ENCODE data around the gene MAPK4.
A peak's percentile ranks its signal among the peaks of the same experiment; 100 is the strongest.
"Not testable (repeated sequence)": the region's sequence is repeated elsewhere in the genome, so short reads cannot be mapped to it uniquely, and the experiment has no call there.

The MAPK4 gene

DNA sequence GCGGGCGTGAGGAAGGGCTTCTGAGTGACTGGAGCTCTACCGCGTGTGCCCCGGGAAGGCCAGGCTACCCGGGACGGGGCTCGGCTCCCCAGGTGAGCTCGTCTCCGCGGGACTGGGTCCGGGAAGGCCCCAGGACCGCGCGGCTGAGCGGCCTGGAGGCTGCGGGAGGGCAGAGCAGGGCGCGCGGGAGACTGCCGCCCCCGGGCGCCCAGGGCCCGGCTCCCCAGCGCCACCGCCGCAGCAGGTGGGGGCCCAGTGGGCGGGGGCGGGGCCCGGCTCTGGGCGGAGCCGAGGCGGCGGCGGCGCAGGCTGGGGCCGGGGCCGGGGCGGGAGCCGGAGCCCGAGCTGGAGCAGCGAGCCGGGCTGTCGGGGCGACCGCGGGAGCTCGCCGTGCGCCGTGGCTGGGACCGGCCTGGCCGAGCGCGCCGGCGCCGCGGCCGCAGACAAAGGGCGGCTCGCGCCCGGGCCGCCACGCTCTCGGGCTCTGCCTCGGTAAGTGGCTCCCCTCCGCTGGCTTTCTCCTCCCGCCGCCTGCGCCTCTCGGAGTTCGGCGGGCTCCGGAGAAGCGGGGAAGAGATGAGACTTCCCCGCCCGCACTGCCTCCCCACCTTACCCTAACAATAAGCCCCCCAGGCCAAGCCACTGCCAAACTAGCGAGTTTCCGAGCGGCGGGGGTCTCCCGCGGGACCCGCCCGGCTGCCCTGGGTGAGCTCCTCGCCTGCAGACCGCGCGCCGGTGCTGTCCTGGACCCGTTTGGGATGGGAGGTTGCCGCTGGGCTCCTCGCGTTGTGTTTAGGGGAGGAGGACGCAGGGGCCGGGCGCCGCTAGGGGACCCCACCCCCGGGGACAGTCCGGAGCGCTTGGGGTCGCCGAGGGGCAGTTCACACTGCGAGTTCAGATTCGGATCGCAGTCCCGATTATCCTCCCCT lies at the start of gene MAPK4:
Gene MAPK4 (plus strand): TSS at position 336 of the 929 bp plus-strand sequence. CDS start 103,872 bp downstream, outside the sequence.
- H3K9ac ChIP-seq (ENCODE audit: low read length) = peak within 1 kb of the TSS; percentile 65
- peaks cover 87% of the 10 kb centered on the region for H3K27me3 ChIP-seq (ENCODE audit: control insufficient read depth, insufficient read depth, low read length)
- H3K4me1 ChIP-seq (ENCODE audit: control insufficient read depth, insufficient read depth, low read length) = peaks cover 6% of the 10 kb centered on the region
- H3K4me3 ChIP-seq (ENCODE audit: low read depth, low read length) = peak within 1 kb of the TSS; percentile 77
- no peak within 1 kb of the TSS for H3K27ac ChIP-seq (ENCODE audit: low read depth, low read length)
- no peaks in the 10 kb centered on the region for H3K36me3 ChIP-seq (ENCODE audit: control insufficient read depth, insufficient read depth, low read length)
- peaks cover 4% of the 10 kb centered on the region; the same call in 1 of the 2 replicates for H3K9me3 ChIP-seq (ENCODE audit: control insufficient read depth, insufficient read depth, low read depth, low read length)

- H3K9me3 ChIP-seq (ENCODE audit: control insufficient read depth, insufficient read depth, low read depth, low read length); H3K4me3 ChIP-seq (ENCODE audit: low read depth, low read length); H3K9ac ChIP-seq (ENCODE audit: low read length); H3K36me3 ChIP-seq (ENCODE audit: control insufficient read depth, insufficient read depth, low read length); H3K4me1 ChIP-seq (ENCODE audit: control insufficient read depth, insufficient read depth, low read length); H3K27ac ChIP-seq (ENCODE audit: low read depth, low read length); H3K27me3 ChIP-seq (ENCODE audit: control insufficient read depth, insufficient read depth, low read length): not testable (repeated sequence)
Measured at GRCh38 chr18:50517277-50517676, 42.6 kb upstream of the MAPK4 start.

DNA sequence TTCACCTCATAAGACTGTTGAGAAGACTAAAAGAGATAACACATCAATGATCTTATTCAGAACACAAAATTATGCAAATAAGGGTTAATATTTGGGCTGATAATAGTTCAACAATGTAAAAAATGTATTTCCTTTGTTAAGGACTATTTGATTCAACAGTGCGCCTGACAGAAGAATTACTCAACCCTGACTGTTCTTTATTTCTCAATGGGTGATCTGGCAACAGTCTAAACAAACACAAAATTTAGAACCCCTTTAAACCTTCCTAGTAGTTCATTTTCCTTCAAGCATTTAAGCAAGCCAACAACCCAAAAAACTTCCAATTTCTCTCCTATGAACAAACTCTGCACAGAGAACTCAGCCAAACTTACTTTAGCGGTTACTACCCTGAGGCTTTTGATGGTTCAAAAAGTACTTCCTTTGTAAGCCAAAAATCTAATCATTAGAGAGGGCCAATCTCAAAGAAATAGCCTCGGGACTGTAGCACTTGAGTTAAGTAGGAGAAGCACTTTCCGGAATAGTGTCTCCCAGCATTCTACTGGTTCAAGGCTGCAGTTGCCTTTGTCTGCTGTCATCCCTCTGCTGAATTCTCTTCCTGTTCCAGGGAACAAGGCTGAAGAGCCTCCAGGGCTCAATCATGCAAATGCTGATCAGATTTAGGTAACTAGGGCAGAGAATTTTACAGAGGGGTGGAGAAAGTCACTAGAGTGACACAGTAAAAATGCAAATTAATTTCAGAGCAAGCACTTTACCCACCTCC lies 40.9 kb upstream of the MAPK4 start:
- Histone ChIP-seq H3K4me1 (ENCODE audit: control insufficient read depth, insufficient read depth, low read length) (peaks cover 12% of the 10 kb centered on the region), H3K36me3 (ENCODE audit: control insufficient read depth, insufficient read depth, low read length) (no peaks in the 10 kb centered on the region), H3K27me3 (ENCODE audit: control insufficient read depth, insufficient read depth, low read length) (no peaks in the 10 kb centered on the region), H3K9ac (ENCODE audit: low read length) (no peak overlapping the region), H3K4me3 (ENCODE audit: low read depth, low read length) (no peak overlapping the region), H3K27ac (ENCODE audit: low read depth, low read length) (no peak overlapping the region; the same call in 1 of the 2 replicates), H3K9me3 (ENCODE audit: control insufficient read depth, insufficient read depth, low read depth, low read length) (no peaks in the 10 kb centered on the region; the same call in 1 of the 2 replicates)

GRCh38 chr18:50523165-50523564 lies 36.7 kb upstream of the MAPK4 start:
- H3K9me3 ChIP-seq (ENCODE audit: control insufficient read depth, insufficient read depth, low read depth, low read length) = no peaks in the 10 kb centered on the region; the same call in 1 of the 2 replicates
- H3K9ac ChIP-seq (ENCODE audit: low read length) = no peak overlapping the region
- H3K4me1 ChIP-seq (ENCODE audit: control insufficient read depth, insufficient read depth, low read length) = peaks cover 12% of the 10 kb centered on the region
- H3K27me3 ChIP-seq (ENCODE audit: control insufficient read depth, insufficient read depth, low read length) = no peaks in the 10 kb centered on the region
- no peaks in the 10 kb centered on the region for H3K36me3 ChIP-seq (ENCODE audit: control insufficient read depth, insufficient read depth, low read length)
- H3K4me3 ChIP-seq (ENCODE audit: low read depth, low read length) = no peak overlapping the region
- H3K27ac ChIP-seq (ENCODE audit: low read depth, low read length) = no peak overlapping the region

GRCh38 chr18:50527636-50528307 lies 32.1 kb upstream of the MAPK4 start:
- peaks cover 20% of the 10 kb centered on the region for H3K9me3 ChIP-seq (ENCODE audit: control insufficient read depth, insufficient read depth, low read depth, low read length)
- peaks cover 7% of the 10 kb centered on the region; the same call in 1 of the 2 replicates for H3K4me1 ChIP-seq (ENCODE audit: control insufficient read depth, insufficient read depth, low read length)
- no peak overlapping the region for H3K27ac ChIP-seq (ENCODE audit: low read depth, low read length)
- H3K27me3 ChIP-seq (ENCODE audit: control insufficient read depth, insufficient read depth, low read length) = no peaks in the 10 kb centered on the region
- H3K4me3 ChIP-seq (ENCODE audit: low read depth, low read length) = no peak overlapping the region
- no peak overlapping the region for H3K9ac ChIP-seq (ENCODE audit: low read length)
- H3K36me3 ChIP-seq (ENCODE audit: control insufficient read depth, insufficient read depth, low read length) = no peaks in the 10 kb centered on the region

- Histone ChIP-seq H3K36me3 (ENCODE audit: control insufficient read depth, insufficient read depth, low read length) (no peaks in the 10 kb centered on the region), H3K27ac (ENCODE audit: low read depth, low read length) (no peak overlapping the region), H3K9me3 (ENCODE audit: control insufficient read depth, insufficient read depth, low read depth, low read length) (peaks cover 30% of the 10 kb centered on the region), H3K4me1 (ENCODE audit: control insufficient read depth, insufficient read depth, low read length) (peaks cover under 1% of the 10 kb centered on the region; the same call in 1 of the 2 replicates), H3K27me3 (ENCODE audit: control insufficient read depth, insufficient read depth, low read length) (no peaks in the 10 kb centered on the region), H3K9ac (ENCODE audit: low read length) (no peak overlapping the region), H3K4me3 (ENCODE audit: low read depth, low read length) (no peak overlapping the region)
Measured at GRCh38 chr18:50528806-50529205, 31.1 kb upstream of the MAPK4 start.

DNA sequence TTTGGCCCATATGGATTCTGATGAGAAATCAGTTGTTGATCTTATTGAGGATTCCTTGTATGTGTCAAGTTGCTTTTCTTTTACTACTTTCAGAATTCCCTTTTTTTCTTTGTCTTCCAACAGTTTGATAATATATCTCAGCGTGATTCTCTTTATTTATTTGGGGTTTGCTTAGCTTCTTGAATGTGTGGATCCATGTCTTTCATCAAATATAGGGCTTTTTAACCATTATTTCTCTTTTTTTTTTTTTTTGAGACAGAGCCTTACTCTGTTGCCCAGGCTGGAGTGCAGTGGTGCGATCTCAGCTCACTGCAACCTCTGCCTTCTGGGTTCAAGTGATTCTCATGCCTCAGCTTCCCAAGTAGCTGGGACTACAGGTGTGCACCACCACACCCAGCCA lies 26.1 kb upstream of the MAPK4 start:
- not testable (repeated sequence) for H3K27ac ChIP-seq (ENCODE audit: low read depth, low read length); H3K9ac ChIP-seq (ENCODE audit: low read length); H3K4me3 ChIP-seq (ENCODE audit: low read depth, low read length); H3K27me3 ChIP-seq (ENCODE audit: control insufficient read depth, insufficient read depth, low read length); H3K36me3 ChIP-seq (ENCODE audit: control insufficient read depth, insufficient read depth, low read length); H3K4me1 ChIP-seq (ENCODE audit: control insufficient read depth, insufficient read depth, low read length)
- peaks cover 40% of the 10 kb centered on the region for H3K9me3 ChIP-seq (ENCODE audit: control insufficient read depth, insufficient read depth, low read depth, low read length)

DNA sequence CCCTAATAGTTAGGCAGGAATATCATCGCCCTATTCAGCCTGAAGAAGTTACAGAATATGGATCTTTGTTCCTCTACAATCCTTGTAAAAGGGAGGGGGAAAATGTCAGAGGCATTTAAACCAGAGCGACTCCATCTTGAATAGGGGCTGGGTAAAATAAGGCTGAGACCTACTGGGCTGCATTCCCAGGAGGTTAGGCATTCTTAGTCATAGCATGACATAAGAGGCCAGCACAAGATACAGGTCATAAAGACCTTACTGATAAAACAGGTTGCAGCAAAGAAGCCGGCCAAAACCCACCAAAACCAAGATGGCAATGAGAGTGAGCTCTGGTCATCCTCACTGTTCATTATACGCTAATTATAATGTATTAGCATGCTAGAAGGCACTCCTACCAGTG lies 15.4 kb upstream of the MAPK4 start:
- H3K4me1 ChIP-seq (ENCODE audit: control insufficient read depth, insufficient read depth, low read length); H3K9me3 ChIP-seq (ENCODE audit: control insufficient read depth, insufficient read depth, low read depth, low read length); H3K9ac ChIP-seq (ENCODE audit: low read length); H3K36me3 ChIP-seq (ENCODE audit: control insufficient read depth, insufficient read depth, low read length); H3K27ac ChIP-seq (ENCODE audit: low read depth, low read length); H3K27me3 ChIP-seq (ENCODE audit: control insufficient read depth, insufficient read depth, low read length); H3K4me3 ChIP-seq (ENCODE audit: low read depth, low read length): not testable (repeated sequence)

- Histone ChIP-seq H3K27me3 (ENCODE audit: control insufficient read depth, insufficient read depth, low read length) (no peaks in the 10 kb centered on the region), H3K4me3 (ENCODE audit: low read depth, low read length) (no peak overlapping the region), H3K36me3 (ENCODE audit: control insufficient read depth, insufficient read depth, low read length) (no peaks in the 10 kb centered on the region), H3K9ac (ENCODE audit: low read length) (no peak overlapping the region), H3K27ac (ENCODE audit: low read depth, low read length) (no peak overlapping the region), H3K4me1 (ENCODE audit: control insufficient read depth, insufficient read depth, low read length) (no peaks in the 10 kb centered on the region), H3K9me3 (ENCODE audit: control insufficient read depth, insufficient read depth, low read depth, low read length) (no peaks in the 10 kb centered on the region)
Measured at GRCh38 chr18:50545936-50546335, 14.0 kb upstream of the MAPK4 start.

DNA sequence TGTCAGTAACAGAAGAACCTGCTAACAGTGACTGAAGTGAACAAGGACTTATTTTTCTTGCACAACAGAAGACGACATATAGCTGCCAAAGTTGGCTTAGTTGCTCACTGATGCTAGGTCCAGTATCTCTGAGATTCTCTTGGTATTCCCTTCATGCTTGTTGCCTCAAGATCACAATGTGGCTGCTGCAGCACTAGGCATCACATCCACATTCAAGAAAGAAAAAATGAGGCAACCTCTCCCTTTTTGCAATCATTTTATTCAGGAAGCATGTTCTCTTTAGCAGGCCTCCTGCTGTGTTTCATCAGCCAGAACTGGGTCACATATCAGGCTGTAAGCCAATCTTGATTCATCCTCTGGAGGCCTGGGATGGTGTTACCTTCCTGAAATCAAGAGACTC lies 11.7 kb upstream of the MAPK4 start:
- H3K4me1 ChIP-seq (ENCODE audit: control insufficient read depth, insufficient read depth, low read length) = no peaks in the 10 kb centered on the region

More for the DNA sequence above, 11.7 kb upstream of the MAPK4 start:
- H3K9ac ChIP-seq (ENCODE audit: low read length) = no peak overlapping the region
- no peaks in the 10 kb centered on the region for H3K9me3 ChIP-seq (ENCODE audit: control insufficient read depth, insufficient read depth, low read depth, low read length)
- H3K27ac ChIP-seq (ENCODE audit: low read depth, low read length) = no peak overlapping the region
- no peaks in the 10 kb centered on the region for H3K36me3 ChIP-seq (ENCODE audit: control insufficient read depth, insufficient read depth, low read length)
- H3K4me3 ChIP-seq (ENCODE audit: low read depth, low read length) = no peak overlapping the region
- peaks cover 3% of the 10 kb centered on the region; the same call in 1 of the 2 replicates for H3K27me3 ChIP-seq (ENCODE audit: control insufficient read depth, insufficient read depth, low read length)
